NCI-H2171 (cell line): ENCODE data around the gene B9D1.

Source experiments
- DNase-seq: peaks from one replicate; lab custom pipeline; 2025; lab: John Stamatoyannopoulos, UW

B9D1 gene, protein sequence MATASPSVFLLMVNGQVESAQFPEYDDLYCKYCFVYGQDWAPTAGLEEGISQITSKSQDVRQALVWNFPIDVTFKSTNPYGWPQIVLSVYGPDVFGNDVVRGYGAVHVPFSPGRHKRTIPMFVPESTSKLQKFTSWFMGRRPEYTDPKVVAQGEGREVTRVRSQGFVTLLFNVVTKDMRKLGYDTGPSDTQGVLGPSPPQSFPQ

DNA sequence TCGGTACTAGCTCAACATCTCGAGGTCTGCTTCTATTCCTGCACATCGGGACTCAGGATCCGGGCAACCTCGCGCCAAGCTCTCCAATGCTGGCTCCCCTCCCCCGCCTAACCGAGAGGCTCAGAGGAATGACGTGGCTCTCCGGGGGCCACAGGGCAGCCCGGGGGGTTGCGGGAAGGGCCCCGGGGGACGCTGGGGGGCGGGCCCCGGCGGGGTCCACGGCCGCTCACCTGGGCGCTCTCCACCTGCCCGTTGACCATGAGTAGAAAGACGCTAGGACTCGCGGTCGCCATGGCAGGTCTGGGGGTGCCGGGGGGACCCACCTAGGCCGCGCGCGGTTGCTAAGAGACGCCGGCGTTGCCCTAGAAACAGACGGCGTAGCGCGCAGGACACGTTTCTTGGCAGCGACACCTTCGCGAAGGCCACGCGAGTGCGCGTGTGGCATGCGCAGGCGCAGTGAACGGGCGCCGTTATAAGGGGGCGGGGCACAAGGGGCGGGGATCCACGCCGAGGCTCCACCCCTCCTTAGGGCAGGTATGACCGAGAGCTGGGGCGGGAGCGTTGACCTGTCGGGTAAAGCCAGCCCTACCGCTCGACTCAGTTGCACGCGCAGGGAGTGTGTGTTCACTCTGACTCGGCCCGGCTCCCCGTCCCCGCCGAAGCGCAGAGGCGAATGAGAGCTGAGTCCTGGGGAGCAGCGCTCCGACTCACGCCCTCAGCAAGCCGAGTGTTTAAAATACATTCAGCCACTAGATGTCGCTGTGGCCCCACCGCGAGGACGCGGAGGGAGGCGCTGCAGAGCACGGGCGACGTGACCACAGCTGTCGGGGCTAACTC lies at the start of gene B9D1:
Gene B9D1 (minus strand): TSS at position 447 of the 837 bp plus-strand sequence. CDS start 154 bp downstream, at position 293.
- DNase-seq: peak; percentile 93

DNA sequence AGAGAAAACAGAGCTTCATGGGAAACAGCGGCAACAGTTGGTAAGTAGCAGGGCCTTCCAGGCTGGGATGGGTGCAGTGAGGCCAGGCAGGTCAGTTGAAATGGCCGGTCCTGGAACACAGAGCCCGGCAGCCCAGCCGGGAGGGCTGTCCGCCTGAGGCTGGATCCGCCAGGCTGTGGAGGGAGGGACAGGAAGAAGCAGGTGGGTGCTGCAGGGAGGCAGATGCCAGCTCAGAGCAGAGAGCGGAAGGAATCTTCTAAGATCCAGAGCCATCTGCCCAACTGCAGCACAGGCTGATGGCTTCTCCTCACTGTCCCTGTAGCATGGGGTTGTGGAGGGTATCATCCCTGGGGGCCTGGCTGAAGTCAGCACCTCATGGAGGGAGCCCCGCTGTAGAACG lies 49.1 kb upstream of the B9D1 start:
- peak; percentile 83 for DNase-seq

DNA sequence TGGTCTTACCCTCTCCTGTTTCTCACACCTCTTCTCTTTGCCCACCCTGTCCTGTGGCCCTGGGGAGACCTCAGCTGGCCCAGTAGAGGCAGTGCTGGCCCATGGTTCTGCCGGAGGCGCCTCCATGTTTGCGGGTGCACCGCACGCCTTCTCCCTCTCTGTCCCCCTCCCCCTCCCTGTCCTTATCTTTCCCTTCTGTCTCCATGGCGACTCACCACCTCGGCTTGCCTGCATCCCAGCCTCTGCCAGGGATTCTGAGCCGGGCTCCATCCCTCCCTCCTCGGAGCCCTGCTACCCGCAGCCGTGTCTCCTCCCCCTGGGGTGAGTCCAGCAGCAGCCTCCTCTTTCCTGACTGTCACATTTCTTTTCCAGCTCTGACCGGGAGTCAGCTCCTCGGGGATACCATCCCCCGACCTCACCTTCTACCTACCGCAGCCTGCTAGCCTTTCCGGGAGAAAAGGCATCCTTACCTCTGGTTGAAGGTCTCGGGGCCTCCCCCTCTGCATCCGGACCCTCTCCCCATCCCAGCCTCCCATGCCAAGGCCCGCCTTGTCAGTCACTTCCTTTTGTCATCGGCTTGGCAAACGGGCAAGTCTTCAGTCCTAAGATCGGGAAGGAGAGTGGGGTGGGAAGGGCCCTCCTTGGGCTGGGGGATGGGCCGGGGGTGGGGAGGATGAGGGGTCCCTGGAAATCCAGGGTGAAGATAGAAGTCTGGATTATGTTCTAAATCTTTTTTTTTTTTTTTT lies 48.5 kb upstream of the B9D1 start, which contains the start of gene RNF112:
Gene RNF112 (plus strand): TSS at position 358 of the 746 bp plus-strand sequence. CDS start 177 bp downstream, at position 535.
- DNase-seq: peak; percentile 50

DNA sequence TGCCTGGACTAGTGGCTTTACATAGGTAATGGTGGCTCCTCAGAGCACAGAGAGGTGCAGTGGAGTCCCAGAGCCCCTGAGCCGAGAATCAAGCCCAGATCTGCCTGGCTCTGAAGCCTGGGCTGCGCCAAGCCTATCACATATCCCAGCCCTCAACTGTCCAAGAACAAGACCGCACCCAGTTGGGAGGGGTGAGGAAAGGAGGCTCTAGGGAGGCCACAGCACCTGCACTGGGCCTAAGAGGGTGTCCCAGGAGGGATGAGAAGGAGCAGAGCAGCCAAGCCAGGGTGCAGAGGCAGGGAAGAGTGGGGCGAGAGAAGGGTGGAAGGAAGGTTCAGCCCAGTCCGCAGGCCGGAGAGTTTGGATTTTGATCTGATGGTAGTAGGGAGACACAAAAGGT lies 47.6 kb upstream of the B9D1 start:
- DNase-seq: no peak

DNA sequence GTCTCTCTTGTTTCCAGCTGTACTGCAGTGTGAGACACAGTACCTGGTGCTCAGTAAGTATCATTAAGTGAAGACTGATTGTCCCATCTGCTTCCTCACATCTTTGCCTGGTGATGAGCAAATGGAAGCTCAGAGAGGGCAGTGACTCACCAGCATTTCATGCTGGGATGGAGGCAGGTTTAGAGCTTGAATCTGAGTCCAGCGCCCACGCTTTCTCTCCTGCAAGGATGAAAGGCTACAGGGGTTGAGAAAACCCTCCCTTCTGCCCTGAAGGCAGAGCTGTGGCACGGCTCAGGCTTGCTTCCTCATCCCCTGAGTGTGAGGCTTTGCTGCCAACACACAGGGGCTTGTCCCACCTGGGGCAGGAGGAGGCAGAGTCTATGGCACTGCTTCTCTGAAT lies 47.0 kb upstream of the B9D1 start:
- DNase-seq: no peak

DNA sequence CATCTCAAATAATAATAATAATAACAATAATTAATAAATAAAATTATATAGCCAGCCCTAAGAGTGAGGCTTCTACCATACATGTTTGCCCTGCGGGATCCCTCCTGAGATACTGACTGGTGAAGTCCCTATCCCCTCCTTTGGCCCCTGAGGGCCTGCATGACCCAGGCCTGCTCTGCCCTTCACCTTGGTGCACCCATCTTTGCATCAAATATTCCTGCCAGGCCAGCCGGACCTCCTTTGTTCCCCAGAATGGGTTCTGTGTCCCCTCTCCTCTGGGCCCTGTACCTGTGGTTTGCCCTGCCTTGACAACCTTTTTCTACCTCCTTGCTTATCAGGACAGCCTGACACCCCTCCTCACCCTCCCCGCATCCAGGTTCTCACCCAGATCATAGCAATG lies 46.5 kb upstream of the B9D1 start:
- no peak for DNase-seq

DNA sequence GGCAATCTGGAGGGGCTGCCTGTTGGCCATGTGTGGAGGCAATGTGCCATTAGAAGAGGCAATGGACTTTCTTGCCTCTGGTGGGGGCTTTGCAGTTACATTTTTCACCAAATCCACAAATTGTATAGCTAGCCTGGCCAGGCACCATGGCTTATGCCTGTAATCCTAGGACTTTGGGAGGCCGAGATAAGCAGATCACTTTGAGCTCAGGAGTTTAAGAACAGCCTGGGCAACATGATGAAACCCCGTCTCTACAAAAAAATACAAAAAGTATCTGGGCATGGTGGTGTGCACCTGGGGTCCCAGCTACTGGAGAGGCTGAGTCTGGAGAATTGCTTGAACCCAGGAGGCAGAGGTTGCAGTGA lies 45.8 kb upstream of the B9D1 start:
- DNase-seq: no peak

DNA sequence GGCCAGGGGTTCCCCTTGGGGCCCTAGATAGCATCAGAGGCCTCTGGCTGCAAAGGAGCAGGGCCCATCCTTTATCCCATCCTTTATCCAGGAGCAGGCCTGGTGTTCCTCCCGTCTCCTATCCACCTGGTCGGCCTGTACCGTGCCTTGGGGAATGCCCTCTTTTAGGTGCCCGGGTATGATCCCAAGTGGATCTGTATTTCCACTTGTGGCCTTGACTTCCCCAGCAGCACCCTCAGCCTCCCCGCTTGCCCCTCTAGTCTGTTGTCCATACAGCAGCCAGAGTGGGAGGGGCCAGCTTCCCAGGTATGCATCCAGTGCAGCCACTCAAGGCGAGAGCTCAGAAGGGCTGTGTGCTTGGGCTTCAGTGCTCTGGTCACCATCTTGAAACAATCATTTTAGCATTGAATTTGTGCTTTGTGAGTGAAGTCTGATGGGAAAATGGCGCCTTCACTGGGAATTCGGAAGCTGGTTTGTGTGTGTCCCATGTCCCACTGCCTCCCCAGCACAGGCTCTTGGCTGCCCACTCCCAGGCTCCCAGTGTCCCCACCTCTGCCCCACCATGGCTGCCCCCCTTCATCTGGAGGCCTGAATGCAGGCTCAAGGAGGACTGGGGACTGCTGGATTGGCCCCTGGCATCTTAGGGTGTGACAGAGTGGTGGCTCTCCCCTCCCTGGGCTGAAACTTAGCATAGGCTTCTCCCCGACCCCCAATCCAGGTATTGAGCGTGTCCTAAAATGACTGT lies 45.2 kb upstream of the B9D1 start:
- DNase-seq: no peak

DNA sequence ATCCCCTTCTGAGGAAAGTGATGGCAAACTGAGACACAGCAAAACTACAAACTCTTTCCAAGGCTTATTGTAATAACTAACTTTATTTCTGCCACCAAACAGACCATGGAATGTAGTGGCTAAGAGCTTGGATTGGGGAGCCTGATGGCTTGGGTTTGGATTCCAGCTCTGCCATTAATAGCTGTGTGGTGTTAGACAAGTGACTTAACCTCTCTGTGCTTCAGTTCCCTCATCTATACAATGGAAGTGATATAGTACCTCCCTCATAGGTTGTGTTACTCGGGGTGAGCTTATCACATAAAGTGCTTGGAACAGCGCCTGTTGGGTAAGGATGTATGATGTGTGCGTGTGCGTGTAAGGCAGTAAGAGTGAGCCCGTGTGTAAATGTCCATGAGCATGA lies 42.6 kb upstream of the B9D1 start:
- no peak for DNase-seq

DNA sequence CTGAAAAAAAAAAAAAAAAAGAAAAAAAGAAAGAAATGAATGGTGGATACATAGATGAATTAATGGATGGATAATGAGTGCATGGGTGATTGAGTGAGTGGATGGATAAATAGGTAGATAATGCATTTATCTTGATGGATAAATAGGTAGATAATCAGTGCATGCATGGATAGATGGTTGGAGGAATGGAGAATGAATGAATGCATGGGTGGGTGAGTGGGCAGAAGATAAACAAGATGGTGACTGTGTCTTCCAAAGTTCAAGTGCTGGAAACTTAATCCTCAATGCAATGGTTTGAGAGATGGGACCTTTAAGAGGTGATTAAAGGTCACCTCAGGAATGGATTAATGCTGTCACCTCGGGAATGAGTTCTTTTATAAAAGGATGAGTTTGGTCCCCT lies 41.7 kb upstream of the B9D1 start:
- no peak for DNase-seq

DNA sequence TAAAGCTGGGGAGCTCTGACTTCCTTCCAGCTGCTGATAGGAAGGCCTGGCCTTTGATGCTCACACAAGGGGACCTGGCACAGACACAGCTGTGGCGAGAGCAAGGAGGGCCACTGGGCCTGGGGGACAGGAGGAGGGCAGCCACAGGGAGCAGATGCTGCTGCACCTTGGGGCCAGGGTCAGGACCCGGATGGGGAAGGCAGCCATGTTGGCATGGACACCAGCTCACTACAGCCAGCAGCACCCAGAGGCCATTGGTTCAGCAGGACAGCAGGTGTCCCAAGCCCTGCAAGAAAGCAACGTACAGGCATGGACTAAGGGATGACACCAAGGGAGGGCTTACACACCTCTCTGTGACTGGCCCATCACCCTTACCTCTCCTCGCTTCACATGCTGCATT lies 40.5 kb upstream of the B9D1 start:
- DNase-seq: no peak

DNA sequence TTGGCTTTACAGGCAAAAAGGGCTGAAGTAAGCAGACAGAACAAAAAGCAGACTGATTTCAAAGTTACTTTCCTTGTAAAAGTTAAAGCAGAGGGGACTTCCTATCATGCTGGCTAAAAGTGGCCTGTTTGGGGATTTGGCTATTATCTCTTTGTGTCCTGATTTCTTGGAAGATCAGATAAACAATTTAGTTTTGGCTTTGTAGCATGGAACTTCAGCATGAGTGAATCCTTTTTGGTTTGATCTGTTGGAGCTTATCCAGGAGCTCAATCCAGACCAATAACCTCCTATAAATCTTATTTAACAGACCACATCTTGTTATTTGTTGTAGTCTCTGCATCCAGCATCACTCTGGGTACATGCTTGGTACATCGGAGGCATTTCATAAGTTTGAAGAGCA lies 39.6 kb upstream of the B9D1 start:
- DNase-seq: no peak

DNA sequence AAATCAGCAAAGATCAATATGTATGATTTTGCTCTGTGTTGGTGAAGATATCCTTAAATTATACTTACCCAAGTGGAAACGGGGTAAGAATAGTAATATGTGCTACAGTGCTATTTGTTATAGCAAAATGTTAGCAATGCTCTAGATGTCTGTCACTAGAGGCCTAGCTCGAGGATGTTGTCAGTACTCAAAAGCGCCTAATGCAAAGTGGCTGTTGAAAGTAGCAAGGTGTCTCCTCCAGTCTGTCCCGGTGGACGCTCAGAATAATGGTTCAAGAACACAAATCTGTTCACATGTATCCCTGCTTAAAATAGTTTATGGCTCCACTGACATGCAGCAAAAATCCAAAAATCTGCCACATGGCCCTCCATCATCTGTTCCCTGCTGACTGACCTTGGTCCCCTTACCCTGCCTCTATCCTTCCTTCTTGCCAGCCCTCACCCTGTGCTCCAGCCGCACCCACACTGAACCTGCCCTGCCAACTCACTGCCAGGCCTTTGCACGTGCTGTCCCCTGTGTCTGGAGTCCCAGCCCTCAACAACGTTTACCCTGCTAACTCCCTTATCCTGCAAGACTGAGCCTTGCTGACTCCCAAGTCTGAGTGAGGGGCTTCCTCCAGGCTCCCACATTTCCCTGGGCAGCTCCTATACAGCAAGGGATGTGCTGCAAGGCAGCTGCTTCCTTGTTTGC lies 38.9 kb upstream of the B9D1 start:
- DNase-seq: no peak

DNA sequence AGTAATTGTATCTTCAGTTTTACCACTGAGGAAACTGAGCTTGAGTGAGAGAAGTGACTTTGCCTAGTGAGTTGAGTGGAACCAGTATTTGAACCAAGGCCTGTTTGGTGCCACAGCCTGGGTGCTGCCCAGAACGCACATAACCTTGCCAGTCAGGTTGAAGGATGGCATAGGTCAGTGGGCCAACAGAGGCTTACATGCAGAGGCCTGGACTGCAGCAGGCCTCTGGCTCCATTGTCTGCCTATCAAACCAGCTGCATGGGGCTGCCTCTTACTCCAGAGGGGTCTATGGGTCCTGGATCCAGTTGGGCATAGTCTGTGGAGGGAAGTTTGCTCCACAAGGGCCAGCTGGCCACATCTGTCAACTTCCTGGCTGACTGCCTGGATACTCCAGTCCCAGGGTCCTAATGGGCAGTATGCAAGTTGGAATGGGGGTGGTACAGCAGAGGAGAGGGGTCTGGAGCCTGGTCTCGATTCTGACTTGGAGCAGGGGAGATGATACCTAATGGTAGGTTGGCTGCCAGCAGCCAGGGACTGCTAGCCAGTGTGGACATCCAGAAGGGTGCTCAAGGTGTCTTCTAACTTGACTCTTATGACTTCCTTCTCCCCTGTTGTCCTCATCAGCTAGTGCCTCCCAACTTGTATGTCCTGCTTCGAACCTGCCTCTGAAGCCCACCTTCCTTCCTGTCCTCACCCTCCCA lies 37.4 kb upstream of the B9D1 start:
- DNase-seq: no peak

DNA sequence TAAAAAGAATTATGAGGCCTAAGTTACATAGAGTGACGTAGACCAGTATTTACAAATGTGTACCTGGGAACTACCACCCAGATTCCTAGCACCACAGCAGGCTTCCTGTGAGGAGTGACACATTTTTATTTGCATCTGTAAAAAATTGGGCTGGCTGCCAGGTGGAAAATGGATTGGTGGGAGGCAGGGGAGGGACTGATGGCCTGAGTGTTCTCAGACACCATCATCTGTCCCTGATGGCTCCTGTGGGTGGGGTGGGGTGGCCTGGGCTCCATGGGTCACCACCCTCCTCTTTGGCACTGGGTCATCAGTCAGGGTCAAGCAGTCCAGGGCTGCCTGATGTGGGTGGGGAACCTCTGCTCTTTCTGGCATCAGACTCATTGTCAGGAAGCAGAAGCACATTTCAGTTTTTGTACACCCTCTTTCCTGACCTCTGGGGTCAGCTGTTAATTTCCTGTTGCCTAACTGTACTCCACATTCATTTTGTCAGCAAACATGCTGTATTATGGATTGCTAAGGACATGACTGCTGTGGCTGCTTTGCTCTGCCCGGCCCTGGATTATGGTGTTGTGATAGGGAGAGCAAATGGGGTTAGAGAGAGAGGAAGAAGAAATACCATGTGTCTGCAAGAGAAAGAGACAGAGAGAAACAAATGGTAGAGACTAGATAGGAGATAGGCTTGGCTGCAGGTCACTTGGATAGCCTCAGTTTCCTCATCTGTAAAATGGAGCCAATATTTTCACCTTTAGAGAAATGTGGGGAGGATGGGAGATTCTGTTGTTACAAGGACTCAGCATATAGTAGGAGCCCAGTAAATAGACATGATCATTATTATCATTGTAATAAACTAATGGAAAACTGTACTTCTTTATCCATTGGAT lies 36.0 kb upstream of the B9D1 start:
- DNase-seq: peak; percentile 65

DNA sequence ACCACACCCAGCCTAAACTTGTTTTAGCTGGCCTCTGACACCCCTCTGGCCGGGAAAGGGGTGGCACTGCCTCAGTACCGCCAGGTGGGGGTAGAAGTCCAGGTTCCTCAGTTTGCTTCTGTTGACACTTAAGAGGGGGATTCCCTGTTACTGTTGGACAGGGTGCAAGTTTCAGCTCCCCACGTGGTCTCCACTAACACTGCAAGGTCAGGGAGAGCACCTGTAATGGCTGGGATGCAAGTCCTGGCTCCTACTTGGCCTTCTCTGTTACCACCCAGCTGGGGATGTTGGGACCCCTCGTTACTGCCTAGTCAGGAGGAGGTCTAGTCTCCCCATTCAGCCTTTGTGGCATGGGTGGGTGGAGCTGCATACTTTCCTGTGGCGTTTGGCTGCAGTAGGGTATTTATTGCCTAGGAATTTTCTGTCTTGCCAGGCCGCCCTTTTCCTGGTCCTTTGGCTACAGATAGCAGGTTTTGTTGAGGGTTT lies 35.1 kb upstream of the B9D1 start:
- no peak for DNase-seq

DNA sequence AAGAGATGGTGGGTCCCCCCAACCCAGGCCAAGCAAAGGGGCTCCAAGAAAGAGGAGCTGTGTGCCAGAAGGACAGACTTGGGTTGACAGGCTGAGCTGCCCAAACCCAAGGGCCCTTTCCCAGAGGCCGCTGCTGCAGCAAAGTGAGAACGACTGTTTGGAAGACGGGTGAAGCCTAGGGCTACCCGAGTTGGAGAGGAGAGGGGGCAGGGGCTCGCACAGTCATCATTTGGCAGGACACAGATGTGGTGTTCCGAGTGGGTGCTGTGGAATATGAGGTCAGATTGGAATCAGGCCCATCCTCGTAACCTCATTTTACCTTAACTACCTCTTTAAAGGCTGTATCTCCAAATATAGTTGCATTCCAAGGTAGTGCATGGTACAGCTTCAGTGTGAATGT lies 29.8 kb upstream of the B9D1 start:
- no peak for DNase-seq

DNA sequence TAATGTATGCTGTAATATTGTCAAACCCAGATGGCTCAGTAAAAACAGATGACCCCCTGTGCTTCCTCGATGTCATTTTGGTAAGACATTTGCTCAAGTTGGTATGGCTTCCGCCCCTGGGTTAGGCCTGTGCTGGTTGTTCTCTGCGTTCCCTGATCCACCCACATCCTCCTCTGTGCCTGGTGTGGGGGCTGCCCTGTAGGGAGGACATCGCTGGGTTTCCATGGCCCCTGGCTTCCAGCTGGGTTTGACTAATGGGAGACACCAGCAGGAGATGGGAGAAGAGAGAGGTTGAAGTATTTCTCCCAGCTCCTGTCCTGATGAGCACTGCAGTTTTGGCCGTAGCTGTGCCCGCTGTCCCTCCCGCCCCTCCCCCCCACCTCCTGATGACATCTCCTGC lies 28.9 kb upstream of the B9D1 start:
- no peak for DNase-seq

DNA sequence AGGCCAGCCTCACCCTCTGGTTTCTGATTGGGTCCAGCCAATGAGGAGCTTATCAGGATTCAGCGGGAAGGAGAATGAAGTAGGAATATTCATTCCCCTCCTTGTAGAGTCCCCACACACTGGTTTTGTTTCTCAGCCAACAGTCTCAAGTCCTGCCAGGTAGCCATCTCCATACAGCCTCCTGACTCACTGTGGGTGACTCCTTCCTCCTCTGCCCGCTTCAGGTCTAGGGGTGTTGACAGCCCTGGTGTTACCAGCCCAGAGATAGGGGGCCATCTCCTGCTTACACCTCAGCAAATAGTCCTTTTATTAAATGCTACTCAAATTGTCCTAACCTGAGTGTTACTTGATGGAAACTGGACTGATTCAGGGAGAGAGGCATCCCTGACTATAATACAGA lies 28.4 kb upstream of the B9D1 start:
- no peak for DNase-seq
